ENCODE measurements around the gene OR10J5. TPM values are rescaled to one million over a fixed set of nuclear protein-coding genes. Genes with fewer than 3 reads are reported as not detected.

Gene OR10J5
- total RNA-seq, 1 experiment from 2014 or later: not detected

GRCh38 chr1:159560599-159560998, 24.8 kb upstream of the OR10J5 start:
- ChIA-PET CTCF (no interaction called here), POLR2A (no interaction called here)
- H3K9me3 Mint-ChIP-seq: peaks cover 5% of the 10 kb centered on the region
- no peaks in the 10 kb centered on the region; the same call in 1 of the 2 replicates for H3K27me3 Mint-ChIP-seq (ENCODE audit: low read depth)
- H3K4me3 Mint-ChIP-seq: no peak overlapping the region
- TF ChIP-seq PREB (CRISPR knock-in tag; IDR thresholded peaks at IDR 0.05; ENCODE audit: borderline replicate concordance): no peak
- TF ChIP-seq HMGA2 (CRISPR knock-in tag; IDR thresholded peaks at IDR 0.05): no peak
- no peak for TF ChIP-seq SMAD4 (CRISPR knock-in tag; IDR thresholded peaks at IDR 0.05)
- no peak for TF ChIP-seq ATF3 (CRISPR knock-in tag; conservative IDR thresholded peaks at IDR 0.05)
- no peak for TF ChIP-seq ZNF423 (CRISPR knock-in tag; IDR thresholded peaks at IDR 0.05)
- TF ChIP-seq FOXJ3 (CRISPR knock-in tag; IDR thresholded peaks at IDR 0.05; ENCODE audit: borderline replicate concordance): no peak
- TF ChIP-seq MAX (CRISPR knock-in tag; IDR thresholded peaks at IDR 0.05): no peak
- TF ChIP-seq HMGXB4 (CRISPR knock-in tag; IDR thresholded peaks at IDR 0.05): no peak
- TF ChIP-seq TEAD1 (CRISPR knock-in tag; IDR thresholded peaks at IDR 0.05): no peak
- no peak for TF ChIP-seq NR3C1 (CRISPR knock-in tag; conservative IDR thresholded peaks at IDR 0.05; ENCODE audit: low read depth)
- no peak for TF ChIP-seq CREB1 (CRISPR knock-in tag; IDR thresholded peaks at IDR 0.05)
- no peak for TF ChIP-seq RELA (CRISPR knock-in tag; IDR thresholded peaks at IDR 0.05; ENCODE audit: borderline replicate concordance)
- peaks cover 8% of the 10 kb centered on the region; the same call in 1 of the 2 replicates for H3K4me1 Mint-ChIP-seq
- DNase-seq (ENCODE audit: low spot score) (no peak), ATAC-seq (no peak)
- no peaks in the 10 kb centered on the region for H3K36me3 Mint-ChIP-seq
- H3K27ac Mint-ChIP-seq: no peak overlapping the region

- TF ChIP-seq ZNF416 (CRISPR knock-in tag; IDR thresholded peaks at IDR 0.05): no peak
- no peak for TF ChIP-seq MAX (CRISPR knock-in tag; IDR thresholded peaks at IDR 0.05)
- TF ChIP-seq FOXK1 (CRISPR knock-in tag; IDR thresholded peaks at IDR 0.05): no peak
- no peak for TF ChIP-seq ZNF423 (CRISPR knock-in tag; IDR thresholded peaks at IDR 0.05)
- no peak for TF ChIP-seq ERG (CRISPR knock-in tag; IDR thresholded peaks at IDR 0.05)
- no peak for TF ChIP-seq CTCF (IDR thresholded peaks at IDR 0.05)
- no peak for TF ChIP-seq NFATC4 (CRISPR knock-in tag; IDR thresholded peaks at IDR 0.05)
- TF ChIP-seq NR2C2 (CRISPR knock-in tag; IDR thresholded peaks at IDR 0.05): no peak
- no peak for TF ChIP-seq CREB1 (CRISPR knock-in tag; IDR thresholded peaks at IDR 0.05)
- TF ChIP-seq AR (CRISPR knock-in tag; IDR thresholded peaks at IDR 0.05): no peak
- no peak for TF ChIP-seq ATF1 (CRISPR knock-in tag; IDR thresholded peaks at IDR 0.05)
- no peak for TF ChIP-seq ZNF317 (CRISPR knock-in tag; IDR thresholded peaks at IDR 0.05; ENCODE audit: borderline replicate concordance, low read depth)
- TF ChIP-seq ZBTB43 (CRISPR knock-in tag; IDR thresholded peaks at IDR 0.05): no peak
- no peak for TF ChIP-seq NFYB (CRISPR knock-in tag; conservative IDR thresholded peaks at IDR 0.05; ENCODE audit: low read depth)
- H3K4me1 Mint-ChIP-seq: peaks cover 5% of the 10 kb centered on the region; the same call in 1 of the 2 replicates
- DNase-seq (ENCODE audit: low spot score) (no peak), ATAC-seq (no peak)
- no peaks in the 10 kb centered on the region; the same call in 1 of the 2 replicates for H3K27me3 Mint-ChIP-seq (ENCODE audit: low read depth)
- H3K27ac Mint-ChIP-seq: no peak overlapping the region
- H3K4me3 Mint-ChIP-seq: no peak overlapping the region
- no peaks in the 10 kb centered on the region for H3K36me3 Mint-ChIP-seq
- POLR2A ChIA-PET: no interaction called here
- CTCF ChIA-PET: no interaction called here
- H3K9me3 Mint-ChIP-seq: peaks cover 7% of the 10 kb centered on the region
Measured at GRCh38 chr1:159556931-159557369, 21.1 kb upstream of the OR10J5 start.
